Nephron (organoid): ENCODE data around the gene MYLK.
"Not testable (repeated sequence)": the region's sequence is repeated elsewhere in the genome, so short reads cannot be mapped to it uniquely, and the experiment has no call there.

Experiments used
- H3K27ac Mint-ChIP-seq, 3 experiments: 2 replicates each; pipeline ENCODE4 v1.8.0; 2020; ENCODE audit warnings: mixed read lengths in 3 of 3, mild to moderate bottlenecking in 2 of 3, moderate library complexity in 1 of 3
- H3K27me3 Mint-ChIP-seq: 2 replicates; pipeline ENCODE4 v1.8.0; 2021; ENCODE audit warnings: low read depth, mild to moderate bottlenecking, moderate library complexity, mixed read lengths
- H3K36me3 Mint-ChIP-seq: 2 replicates; pipeline ENCODE4 v1.8.0; 2020; ENCODE audit warnings: low read depth, mixed read lengths
- H3K4me1 Mint-ChIP-seq: 2 replicates; pipeline ENCODE4 v1.8.0; 2020; ENCODE audit warnings: mixed read lengths
- H3K4me3 Mint-ChIP-seq, 3 experiments: 2 replicates each; pipeline ENCODE4 v1.8.0; 2020; ENCODE audit warnings: mild to moderate bottlenecking in 3 of 3, mixed read lengths in 3 of 3, moderate library complexity in 2 of 3
- H3K9me3 Mint-ChIP-seq: 2 replicates; pipeline ENCODE4 v1.8.0; 2020; ENCODE audit warnings: mixed read lengths
- CTCF ChIP-seq, 3 experiments: fragments of 200-600 bp; sonication (generic); IDR thresholded peaks; one replicate each; pipeline ENCODE4 v1.5.0; 2021; ENCODE audit warnings: antibody characterized with exemption in 3 of 3; ENCODE audit not compliant: unreplicated experiment in 3 of 3

The MYLK gene

GRCh38 chr3:123722021-123722420, 162.1 kb downstream of the MYLK start:
- Mint-ChIP-seq H3K9me3 (no peaks in the 10 kb centered on the region), H3K36me3 (no peaks in the 10 kb centered on the region), H3K27me3 (peaks cover 4% of the 10 kb centered on the region), H3K4me3 (no peak overlapping the region), H3K27ac (peak overlapping the region; percentile 92 to 95 (median 92)), H3K4me1 (peaks cover 57% of the 10 kb centered on the region)
- TF ChIP-seq CTCF (IDR thresholded peaks at IDR 0.05; ENCODE audit: unreplicated experiment in 3 of 3): no peak

GRCh38 chr3:123721095-123721689, 162.9 kb downstream of the MYLK start:
- not testable (repeated sequence) for H3K4me3 Mint-ChIP-seq, H3K36me3 Mint-ChIP-seq, H3K9me3 Mint-ChIP-seq, H3K27me3 Mint-ChIP-seq
- H3K4me1 Mint-ChIP-seq: peaks cover 65% of the 10 kb centered on the region
- peak overlapping the region in 2 of 3 experiments; percentile 98 for H3K27ac Mint-ChIP-seq

GRCh38 chr3:123720638-123721037, 163.5 kb downstream of the MYLK start:
- no peak for TF ChIP-seq CTCF (IDR thresholded peaks at IDR 0.05; ENCODE audit: unreplicated experiment in 3 of 3)
- H3K4me3 Mint-ChIP-seq: no peak overlapping the region
- H3K27ac Mint-ChIP-seq: peak overlapping the region; percentile 93 to 98 (median 98)
- H3K9me3 Mint-ChIP-seq: no peaks in the 10 kb centered on the region
- H3K4me1 Mint-ChIP-seq: peaks cover 70% of the 10 kb centered on the region
- peaks cover 2% of the 10 kb centered on the region for H3K27me3 Mint-ChIP-seq
- no peaks in the 10 kb centered on the region for H3K36me3 Mint-ChIP-seq

- Mint-ChIP-seq H3K36me3 (no peaks in the 10 kb centered on the region), H3K27me3 (no peaks in the 10 kb centered on the region), H3K27ac (peak overlapping the region; percentile 93 to 98 (median 98)), H3K4me1 (peaks cover 74% of the 10 kb centered on the region), H3K4me3 (peak overlapping the region in 2 of 3 experiments; percentile 29 to 52), H3K9me3 (no peaks in the 10 kb centered on the region)
- no peak for TF ChIP-seq CTCF (IDR thresholded peaks at IDR 0.05; ENCODE audit: unreplicated experiment in 3 of 3)
Observed at GRCh38 chr3:123719862-123720453, 164.2 kb downstream of the MYLK start.

- peak overlapping the region in 1 of 3 experiments; percentile 40 for H3K4me3 Mint-ChIP-seq
- peak overlapping the region; percentile 93 to 98 (median 98) for H3K27ac Mint-ChIP-seq
- H3K9me3 Mint-ChIP-seq, H3K27me3 Mint-ChIP-seq, H3K36me3 Mint-ChIP-seq: not testable (repeated sequence)
- TF ChIP-seq CTCF (IDR thresholded peaks at IDR 0.05; ENCODE audit: unreplicated experiment in 3 of 3): peak; percentile 67 to 79 (median 73)
- peaks cover 79% of the 10 kb centered on the region for H3K4me1 Mint-ChIP-seq
Observed at GRCh38 chr3:123719061-123719756, 164.9 kb downstream of the MYLK start.

GRCh38 chr3:123718108-123718507, 166.0 kb downstream of the MYLK start:
- H3K4me1 Mint-ChIP-seq: peaks cover 80% of the 10 kb centered on the region
- TF ChIP-seq CTCF (IDR thresholded peaks at IDR 0.05; ENCODE audit: unreplicated experiment in 3 of 3): no peak
- peak overlapping the region in 2 of 3 experiments; percentile 98 for H3K27ac Mint-ChIP-seq
- no peaks in the 10 kb centered on the region for H3K36me3 Mint-ChIP-seq
- no peak overlapping the region for H3K4me3 Mint-ChIP-seq
- no peaks in the 10 kb centered on the region for H3K9me3 Mint-ChIP-seq
- H3K27me3 Mint-ChIP-seq: no peaks in the 10 kb centered on the region

GRCh38 chr3:123717451-123717850, 166.7 kb downstream of the MYLK start:
- not testable (repeated sequence) for H3K9me3 Mint-ChIP-seq, H3K4me3 Mint-ChIP-seq, H3K36me3 Mint-ChIP-seq, H3K27me3 Mint-ChIP-seq
- Mint-ChIP-seq H3K4me1 (peaks cover 80% of the 10 kb centered on the region), H3K27ac (peak overlapping the region; percentile 20 to 53 (median 48))
